Measurements from ENCODE around the gene SELENOK. TPM values are rescaled to one million over a fixed set of nuclear protein-coding genes. Genes with fewer than 3 reads are reported as not detected.

The SELENOK gene
- total RNA-seq, 1 experiment from 2014 or later: 21.9 TPM

- Histone ChIP-seq H3K9me3 (ENCODE audit: insufficient read depth, low read depth) (no peaks in the 10 kb centered on the region), H3K4me1 (replicated peaks; ENCODE audit: insufficient read depth) (no peaks in the 10 kb centered on the region), H3K36me3 (ENCODE audit: low read depth) (no peaks in the 10 kb centered on the region), H2AFZ (no peak overlapping the region), H3K4me2 (no peak overlapping the region), H3K27me3 (ENCODE audit: insufficient read depth, low read depth) (peaks cover 20% of the 10 kb centered on the region), H3K27ac (no peak overlapping the region), H3K9me2 (ENCODE audit: insufficient read depth) (no peaks in the 10 kb centered on the region), H3K79me2 (ENCODE audit: low read depth) (no peaks in the 10 kb centered on the region), H3F3A (ENCODE audit: insufficient read depth, low read depth) (no peaks in the 10 kb centered on the region), H3K4me3 (no peak overlapping the region), H4K20me1 (ENCODE audit: insufficient read depth) (no peaks in the 10 kb centered on the region)
- BruUV-seq (replicated peaks): no TSS peak
- intact Hi-C loops (cut with micrococcal nuclease; ENCODE audit: unreplicated experiment): no loop called here
- no peak for TF ChIP-seq CTCF (conservative IDR thresholded peaks at IDR 0.05)
- TF ChIP-seq EZH2 (IDR thresholded peaks at IDR 0.05; ENCODE audit: low read depth): no peak
- ChIA-PET CTCF (no interaction called here), POLR2A (ENCODE audit: unreplicated experiment) (no interaction called here)
- no peak for DNase-seq
Measured at GRCh38 chr3:53858096-53858741, 33.4 kb downstream of the SELENOK start.

- H3K9me2 ChIP-seq (ENCODE audit: insufficient read depth): no peaks in the 10 kb centered on the region
- no peaks in the 10 kb centered on the region for H3K9me3 ChIP-seq (ENCODE audit: insufficient read depth, low read depth)
- H4K20me1 ChIP-seq (ENCODE audit: insufficient read depth): no peaks in the 10 kb centered on the region
- no peak overlapping the region for H3K27ac ChIP-seq
- H3K4me1 ChIP-seq (replicated peaks; ENCODE audit: insufficient read depth): no peaks in the 10 kb centered on the region
- POLR2A ChIA-PET (ENCODE audit: unreplicated experiment): no interaction called here
- DNase-seq: no peak
- H3K27me3 ChIP-seq (ENCODE audit: insufficient read depth, low read depth): peaks cover 30% of the 10 kb centered on the region
- H3F3A ChIP-seq (ENCODE audit: insufficient read depth, low read depth): no peaks in the 10 kb centered on the region
- CTCF ChIA-PET: no interaction called here
- no peaks in the 10 kb centered on the region for H3K79me2 ChIP-seq (ENCODE audit: low read depth)
- no peak overlapping the region for H2AFZ ChIP-seq
- H3K4me3 ChIP-seq: no peak overlapping the region
- no peaks in the 10 kb centered on the region for H3K36me3 ChIP-seq (ENCODE audit: low read depth)
- intact Hi-C loops (cut with micrococcal nuclease; ENCODE audit: unreplicated experiment): no loop called here
- H3K4me2 ChIP-seq: no peak overlapping the region
- BruUV-seq (replicated peaks): no TSS peak
- no peak for TF ChIP-seq EZH2 (IDR thresholded peaks at IDR 0.05; ENCODE audit: low read depth)
Measured at GRCh38 chr3:53856964-53857363, 34.7 kb downstream of the SELENOK start.

GRCh38 chr3:53850895-53851294 lies 40.8 kb downstream of the SELENOK start:
- no peak for TF ChIP-seq EZH2 (IDR thresholded peaks at IDR 0.05; ENCODE audit: low read depth)
- TF ChIP-seq CTCF (conservative IDR thresholded peaks at IDR 0.05): no peak
- no peaks in the 10 kb centered on the region for H3K4me1 ChIP-seq (replicated peaks; ENCODE audit: insufficient read depth)
- ChIA-PET CTCF (no interaction called here), POLR2A (ENCODE audit: unreplicated experiment) (no interaction called here)
- peaks cover 45% of the 10 kb centered on the region for H3K27me3 ChIP-seq (ENCODE audit: insufficient read depth, low read depth)
- no peaks in the 10 kb centered on the region for H3F3A ChIP-seq (ENCODE audit: insufficient read depth, low read depth)
- no peaks in the 10 kb centered on the region for H3K9me3 ChIP-seq (ENCODE audit: insufficient read depth, low read depth)
- H3K36me3 ChIP-seq (ENCODE audit: low read depth): no peaks in the 10 kb centered on the region
- no peak for DNase-seq
- no peaks in the 10 kb centered on the region for H3K79me2 ChIP-seq (ENCODE audit: low read depth)
- H3K9me2 ChIP-seq (ENCODE audit: insufficient read depth): no peaks in the 10 kb centered on the region
- no peak overlapping the region for H3K4me2 ChIP-seq
- H4K20me1 ChIP-seq (ENCODE audit: insufficient read depth): no peaks in the 10 kb centered on the region
- no peak overlapping the region for H2AFZ ChIP-seq
- no peak overlapping the region for H3K4me3 ChIP-seq
- intact Hi-C loops (cut with micrococcal nuclease; ENCODE audit: unreplicated experiment): no loop called here
- BruUV-seq (replicated peaks): no TSS peak
- H3K27ac ChIP-seq: no peak overlapping the region

GRCh38 chr3:53849916-53850315 lies 41.7 kb downstream of the SELENOK start:
- no peak overlapping the region for H3K4me2 ChIP-seq
- H3K9me3 ChIP-seq (ENCODE audit: insufficient read depth, low read depth): no peaks in the 10 kb centered on the region
- no peaks in the 10 kb centered on the region for H3F3A ChIP-seq (ENCODE audit: insufficient read depth, low read depth)
- peaks cover 43% of the 10 kb centered on the region for H3K27me3 ChIP-seq (ENCODE audit: insufficient read depth, low read depth)
- POLR2A ChIA-PET (ENCODE audit: unreplicated experiment): no interaction called here
- intact Hi-C loops (cut with micrococcal nuclease; ENCODE audit: unreplicated experiment): no loop called here
- TF ChIP-seq EZH2 (IDR thresholded peaks at IDR 0.05; ENCODE audit: low read depth) (no peak), CTCF (conservative IDR thresholded peaks at IDR 0.05) (no peak)
- H3K4me3 ChIP-seq: no peak overlapping the region
- no peak overlapping the region for H3K27ac ChIP-seq
- H2AFZ ChIP-seq: no peak overlapping the region
- CTCF ChIA-PET: no interaction called here
- no peaks in the 10 kb centered on the region for H4K20me1 ChIP-seq (ENCODE audit: insufficient read depth)
- DNase-seq: no peak
- no peaks in the 10 kb centered on the region for H3K9me2 ChIP-seq (ENCODE audit: insufficient read depth)
- no peaks in the 10 kb centered on the region for H3K36me3 ChIP-seq (ENCODE audit: low read depth)
- H3K79me2 ChIP-seq (ENCODE audit: low read depth): no peaks in the 10 kb centered on the region
- H3K4me1 ChIP-seq (replicated peaks; ENCODE audit: insufficient read depth): no peaks in the 10 kb centered on the region
- no TSS peak for BruUV-seq (replicated peaks)
